Endothelial cell of umbilical vein (primary cell): ENCODE results near the gene CFAP107. TPM values are rescaled to one million over a fixed set of nuclear protein-coding genes. Genes with fewer than 3 reads are reported as not detected.
"Not testable (repeated sequence)": the region's sequence is repeated elsewhere in the genome, so short reads cannot be mapped to it uniquely, and the experiment has no call there.

Experiments
- BruUV-seq: library from RNA; stranded (reverse); fragments of 400-500 nt; replicated peaks from 2 replicates; lab custom pipeline; 2021; lab: Mats Ljungman, UMichigan
- CTCF ChIA-PET: fragments of 300-600, 350-600 bp; sonication (Branson Sonifier 250); formaldehyde crosslinking; loops from one replicate; lab custom pipeline; 2021; ENCODE audit warnings: antibody characterized with exemption, inconsistent platforms; lab: Charles Lee
- POLR2A ChIA-PET: fragments of 300-600, 350-600 bp; sonication (Branson Sonifier 250); formaldehyde crosslinking; loops from one replicate; lab custom pipeline; 2021; ENCODE audit warnings: antibody characterized with exemption, inconsistent platforms; lab: Charles Lee
- DNase-seq: peaks from one replicate; pipeline ENCODE4 v3.0.0-alpha.2; 2011; ENCODE audit warnings: low read depth, low spot score
- FAIRE-seq: peaks from 2 replicates; lab custom pipeline; 2011; peaks lifted over from hg19 to GRCh38; lab: Jason Lieb, UNC
- H2AFZ ChIP-seq: 2 replicates; pipeline ENCODE4 v1.6.0; 2012; ENCODE audit warnings: low read depth, low read length, control low read depth, inconsistent platforms
- H3K27ac ChIP-seq: 2 replicates; pipeline ENCODE4 v1.5.1; 2011; ENCODE audit warnings: low read depth, mild to moderate bottlenecking, control low read depth, low read length, moderate library complexity; ENCODE audit not compliant: insufficient read depth
- H3K27me3 ChIP-seq, 2 experiments: 2 replicates each; pipeline versions ENCODE4 v1.6.0 to v1.6.1; 2011; ENCODE audit warnings: low read length in 2 of 2, mixed read lengths in 1 of 2; ENCODE audit not compliant: control insufficient read depth in 2 of 2, insufficient read depth in 2 of 2
- H3K36me3 ChIP-seq, 2 experiments: 2 replicates in 1 of 2; 3 replicates in 1 of 2; pipeline ENCODE4 v1.5.1; 2011; ENCODE audit warnings: low read length in 2 of 2, mild to moderate bottlenecking in 1 of 2, moderate library complexity in 1 of 2; ENCODE audit not compliant: control insufficient read depth in 2 of 2, insufficient read depth in 2 of 2; ENCODE audit errors: extremely low read depth in 1 of 2
- H3K4me1 ChIP-seq: 3 replicates; pipeline ENCODE4 v1.5.1; 2011; ENCODE audit warnings: mild to moderate bottlenecking, low read length; ENCODE audit not compliant: control insufficient read depth, insufficient read depth; ENCODE audit errors: extremely low read depth
- H3K4me2 ChIP-seq: 2 replicates; pipeline ENCODE4 v1.6.1; 2011; ENCODE audit warnings: low read length, control low read depth, mixed read lengths; ENCODE audit not compliant: insufficient read depth
- H3K4me3 ChIP-seq, 3 experiments: fragments of 200-600 bp in 1 of 3; sonication (generic), shearing (Covaris generic) in 1 of 3; replicated peaks in 1 of 3; 2 replicates each; pipeline ENCODE4 v1.5.1; 2011 to 2016; ENCODE audit warnings: control low read depth in 3 of 3, low read length in 3 of 3, mild to moderate bottlenecking in 2 of 3, inconsistent platforms in 1 of 3, low read depth in 1 of 3, moderate library complexity in 1 of 3; ENCODE audit not compliant: insufficient read depth in 1 of 3
- H3K79me2 ChIP-seq: 2 replicates; pipeline ENCODE4 v1.6.0; 2012; ENCODE audit warnings: low read length, inconsistent platforms; ENCODE audit not compliant: control insufficient read depth, insufficient read depth
- H3K9ac ChIP-seq: replicated peaks from 2 replicates; pipeline ENCODE3; 2011; ENCODE audit warnings: low read length, control low read depth; ENCODE audit not compliant: insufficient read depth; ENCODE audit errors: extremely low read depth
- H3K9me1 ChIP-seq: replicated peaks from 3 replicates; pipeline ENCODE4 v1.6.0; 2011; ENCODE audit warnings: mild to moderate bottlenecking, low read length; ENCODE audit not compliant: control insufficient read depth, insufficient read depth; ENCODE audit errors: extremely low read depth
- H3K9me3 ChIP-seq: replicated peaks from 2 replicates; pipeline ENCODE4 v1.5.1; 2012; ENCODE audit warnings: low read length, inconsistent platforms; ENCODE audit not compliant: control insufficient read depth, insufficient read depth
- H4K20me1 ChIP-seq: replicated peaks from 2 replicates; pipeline ENCODE3; 2011; ENCODE audit warnings: mild to moderate bottlenecking, low read length; ENCODE audit not compliant: control insufficient read depth, insufficient read depth; ENCODE audit errors: extremely low read depth
- FOS ChIP-seq: IDR thresholded peaks from 2 replicates; pipeline ENCODE4 v1.6.1; 2011; ENCODE audit warnings: mild to moderate bottlenecking, low read length, moderate library complexity, borderline replicate concordance; ENCODE audit not compliant: insufficient read depth
- MAX ChIP-seq: IDR thresholded peaks from 2 replicates; pipeline ENCODE4 v1.6.1; 2011; ENCODE audit not compliant: insufficient read depth, insufficient read length
- POLR2AphosphoS5 ChIP-seq: IDR thresholded peaks from 2 replicates; pipeline ENCODE4 v1.6.1; 2012; ENCODE audit warnings: low read depth, mild to moderate bottlenecking, control low read depth, low read length, moderate library complexity; ENCODE audit not compliant: insufficient read depth
- dilution Hi-C: fragments of 300-500 bp; cut with MboI; formaldehyde crosslinking; loops from one replicate; pipeline ENCODE4 v1.15.0; 2019; ENCODE audit warnings: low sequenced_read_pairs; ENCODE audit not compliant: extremely low pct_ligation_motif_present
- intact Hi-C: fragments of 100-400 bp; cut with micrococcal nuclease; formaldehyde crosslinking; loops from one replicate; pipeline ENCODE4 v1.10.0; 2022
- polyA plus RNA-seq, 4 experiments: library from polyadenylated mRNA; depleted of rRNA in 3 of 4; stranded (reverse) in 3 of 4; unstranded in 1 of 4; fragments of >200 nt; gene quantifications; 2 replicates each; pipeline versions ENCODE4 v1.2.1 to v1.2.3, GENCODE V29; 2011 to 2012; ENCODE audit warnings: missing spikeins in 1 of 4
- total RNA-seq: library from RNA; stranded (reverse); gene quantifications from 2 replicates; pipeline ENCODE4 v1.2.3, GENCODE V29; 2021

Gene CFAP107
- total and polyA plus RNA-seq, 2 donors (not counting 3 experiments of a cell fraction or from before 2014, with no cell fraction given), result not detected

GRCh38 chr1:12712076-12712475 is 33.9 kb upstream of the CFAP107 start:
- no peak overlapping the region for H2AFZ ChIP-seq
- no peaks in the 10 kb centered on the region for H3K36me3 ChIP-seq
- H3K4me2 ChIP-seq, result no peak overlapping the region
- dilution Hi-C loops (no loop called here), intact Hi-C loops (no loop called here)
- no peaks in the 10 kb centered on the region for H3K79me2 ChIP-seq
- CTCF ChIA-PET, result no interaction called here
- FAIRE-seq (no peak), DNase-seq (no peak)
- H3K9me3 ChIP-seq, result no peaks in the 10 kb centered on the region
- POLR2A ChIA-PET, result no interaction called here
- no peaks in the 10 kb centered on the region for H3K4me1 ChIP-seq
- H3K9me1 ChIP-seq, result no peaks in the 10 kb centered on the region
- TF ChIP-seq POLR2AphosphoS5 (no peak), FOS (no peak)
- no peak overlapping the region for H3K27ac ChIP-seq
- BruUV-seq, result no TSS peak
- no peaks in the 10 kb centered on the region for H4K20me1 ChIP-seq
- H3K9ac ChIP-seq, result no peak overlapping the region
- no peaks in the 10 kb centered on the region for H3K27me3 ChIP-seq
- no peak overlapping the region for H3K4me3 ChIP-seq

- TF ChIP-seq MAX, result no peak
- Histone ChIP-seq H3K4me3 (no peak overlapping the region), H3K4me1 (no peaks in the 10 kb centered on the region), H3K9ac (no peak overlapping the region), H3K27ac (no peak overlapping the region), H3K36me3 (no peaks in the 10 kb centered on the region), H3K9me3 (no peaks in the 10 kb centered on the region), H3K4me2 (no peak overlapping the region), H2AFZ (no peak overlapping the region), H3K27me3 (no peaks in the 10 kb centered on the region), H3K79me2 (no peaks in the 10 kb centered on the region), H4K20me1 (no peaks in the 10 kb centered on the region), H3K9me1 (no peaks in the 10 kb centered on the region)
- no TSS peak for BruUV-seq
- intact Hi-C loops (no loop called here), dilution Hi-C loops (no loop called here)
- DNase-seq (no peak), FAIRE-seq (no peak)
- POLR2A ChIA-PET, result no interaction called here
- CTCF ChIA-PET, result no interaction called here
Observed at GRCh38 chr1:12712929-12713328, 33.1 kb upstream of the CFAP107 start.

- POLR2A ChIA-PET, H2AFZ ChIP-seq, CTCF ChIA-PET, DNase-seq, H3K4me3 ChIP-seq, H3K36me3 ChIP-seq, H3K9me3 ChIP-seq, FAIRE-seq, H3K27me3 ChIP-seq, H3K4me1 ChIP-seq, H3K4me2 ChIP-seq, H4K20me1 ChIP-seq, H3K9ac ChIP-seq, H3K9me1 ChIP-seq, intact Hi-C loops, BruUV-seq, H3K79me2 ChIP-seq, H3K27ac ChIP-seq, dilution Hi-C loops: not testable (repeated sequence)
Observed at GRCh38 chr1:12713651-12714050, 32.3 kb upstream of the CFAP107 start.
